ENCODE data around the gene TMPRSS2. TPM values are rescaled to one million over a fixed set of nuclear protein-coding genes. Genes with fewer than 3 reads are reported as not detected.

TMPRSS2 gene
- total and polyA plus RNA-seq, 2 of the 13 experiments (the other 11 are each of a cell fraction or from before 2014, with no cell fraction given): 1.7 to 1.8 TPM

GRCh38 chr21:41508415-41509144 lies 622 bp upstream of the TMPRSS2 start:
- Histone ChIP-seq H3K4me1 (ENCODE audit: insufficient read depth, low read length) (peaks cover 39% of the 10 kb centered on the region), H3K4me2 (ENCODE audit: low read depth, low read length) (peak overlapping the region; percentile 72), H3K27ac (ENCODE audit: extremely low read length, insufficient read depth, low read length) (no peak overlapping the region), H3K27me3 (ENCODE audit: control insufficient read depth in 1 of 2, insufficient read depth in 2 of 2, low read length in 2 of 2) (peaks cover 2 to 31% of the 10 kb centered on the region in 2 experiments; a peak in 4 of 5 replicates), H3K9ac (ENCODE audit: insufficient read depth, low read depth, low read length) (no peak overlapping the region), H4K20me1 (ENCODE audit: insufficient read depth, low read length) (no peaks in the 10 kb centered on the region), H3K36me3 (replicated peaks in 1 of 2; ENCODE audit: control insufficient read depth in 1 of 2, insufficient read depth in 2 of 2, low read length in 2 of 2) (no peaks in the 10 kb centered on the region), H2AFZ (ENCODE audit: low read length) (no peak overlapping the region), H3K4me3 (replicated peaks in 1 of 3; ENCODE audit: insufficient read depth in 1 of 3, low read depth in 2 of 3, low read length in 3 of 3) (peak overlapping the region; percentile 26 to 67 (median 50); a peak in 4 of 6 replicates), H3K79me2 (ENCODE audit: insufficient read depth, low read length) (no peaks in the 10 kb centered on the region), H3K9me3 (ENCODE audit: low read length) (no peaks in the 10 kb centered on the region)
- POLR2A ChIA-PET: interaction anchor here (0.9 to 3.8 kb wide), 4 partner anchors 11 to 83 kb away, joined by 3 to 18 read pairs (median 3); partner anchors contain the start of gene MX1
- TF ChIP-seq ZNF263 (CRISPR knock-in tag; IDR thresholded peaks at IDR 0.05) (no peak), MEIS1 (CRISPR knock-in tag; IDR thresholded peaks at IDR 0.05; ENCODE audit: borderline replicate concordance) (no peak), RBFOX2 (IDR thresholded peaks at IDR 0.05; ENCODE audit: low read depth, low read length) (no peak), ZFY (CRISPR knock-in tag; IDR thresholded peaks at IDR 0.05) (0 out of 2 replicates have a peak, but pooled peaks have one; percentile 18), ZEB1 (IDR thresholded peaks at IDR 0.05; ENCODE audit: insufficient replicate concordance, low read depth) (no peak)
- in situ Hi-C loops (cut with HindIII; ENCODE audit: extremely low pct_ligation_motif_present, low pct_unique_long_range_greater_than_20kb): no loop called here
- intact Hi-C loops (cut with micrococcal nuclease; ENCODE audit: unreplicated experiment): loop anchor here (1.0 kb wide), 1 partner anchor 28 kb away; no protein-coding TSS in a partner anchor
- DNase-seq (ENCODE audit: low spot score) (no peak), FAIRE-seq (no peak), ATAC-seq (peak; percentile 41; the same call in 2 of the 3 replicates)
- CTCF ChIA-PET (ENCODE audit: low intra/inter-chr PET ratio, low total read pairs): no interaction called here
- no TSS peak for BruUV-seq (replicated peaks)
- WGBS (ENCODE audit: low lambda C conversion rate): 36% methylated on average over 6 of the region's 28 CpGs

Measured in HepG2 (cell line).